Posterior cingulate gyrus (tissue), 11 donors: ENCODE measurements around the gene GRIK4.
A peak's percentile ranks its signal among the peaks of the same experiment; 100 is the strongest.

Experiments
- DNase-seq, 10 donors: peaks; one replicate each; pipeline versions ENCODE4 v3.0.0 to v3.0.0-alpha.2; 2020 to 2021; ENCODE audit warnings: mixed read lengths in 3 of 10
- intact Hi-C: fragments of 100-400 bp; cut with DNase I; formaldehyde crosslinking; loops from one replicate; pipeline ENCODE4 v1.15.1; 2023

GRIK4 gene

DNA sequence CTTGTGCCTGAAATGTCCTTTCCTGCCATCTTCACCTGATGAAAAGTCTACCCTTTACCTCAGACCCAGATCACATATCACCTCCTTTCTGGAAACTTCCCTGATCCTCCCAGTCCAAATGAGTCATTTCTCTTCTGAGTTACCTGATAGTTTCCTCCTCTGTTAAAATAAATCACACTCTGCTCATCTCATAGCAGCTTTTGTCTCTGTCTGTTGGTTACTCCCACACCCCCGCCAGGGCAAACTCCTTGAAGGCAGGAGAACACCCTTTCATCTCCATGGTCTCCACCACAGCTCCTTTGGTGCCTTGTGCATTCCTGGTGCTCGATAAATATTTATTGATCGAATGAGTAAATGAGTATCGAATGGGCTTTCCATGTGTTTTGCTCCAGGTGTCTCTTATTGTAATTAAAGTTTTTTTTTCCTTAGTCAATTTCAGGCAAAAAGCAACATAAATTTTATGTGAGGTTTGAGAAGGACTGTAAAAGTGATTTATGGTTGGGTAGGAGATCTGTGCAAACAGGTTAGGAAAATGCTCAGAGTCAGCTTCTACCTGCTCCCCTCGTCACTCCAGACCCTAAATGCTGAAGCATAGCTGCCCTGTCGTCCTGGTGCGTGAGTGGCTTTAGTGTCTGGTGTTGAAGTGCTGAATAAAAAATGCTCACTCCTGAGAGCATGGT, 178.2 kb downstream of the GRIK4 start:
- no peak for DNase-seq
- intact Hi-C loops, result no loop called here

DNA sequence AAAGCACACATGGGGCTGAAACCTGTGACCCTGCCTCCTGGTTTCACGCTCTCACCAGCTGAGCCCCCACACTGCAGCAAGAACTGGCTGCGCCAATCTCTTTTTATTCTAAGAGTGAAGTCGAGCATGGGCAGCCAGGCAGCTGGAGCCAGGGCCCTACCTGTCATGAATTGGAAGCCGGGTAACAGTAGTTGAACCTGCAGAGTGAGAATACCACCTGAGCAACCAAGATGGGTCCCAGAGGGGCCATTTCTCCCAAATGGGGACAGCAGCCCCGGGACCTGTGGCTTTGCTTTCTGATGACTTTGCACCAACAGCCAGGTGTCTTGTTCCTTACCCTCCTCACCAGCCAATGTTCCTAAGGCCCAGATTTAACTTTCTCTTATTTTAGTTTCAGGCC, 178.9 kb downstream of the GRIK4 start:
- intact Hi-C loops, result no loop called here
- no peak for DNase-seq

DNA sequence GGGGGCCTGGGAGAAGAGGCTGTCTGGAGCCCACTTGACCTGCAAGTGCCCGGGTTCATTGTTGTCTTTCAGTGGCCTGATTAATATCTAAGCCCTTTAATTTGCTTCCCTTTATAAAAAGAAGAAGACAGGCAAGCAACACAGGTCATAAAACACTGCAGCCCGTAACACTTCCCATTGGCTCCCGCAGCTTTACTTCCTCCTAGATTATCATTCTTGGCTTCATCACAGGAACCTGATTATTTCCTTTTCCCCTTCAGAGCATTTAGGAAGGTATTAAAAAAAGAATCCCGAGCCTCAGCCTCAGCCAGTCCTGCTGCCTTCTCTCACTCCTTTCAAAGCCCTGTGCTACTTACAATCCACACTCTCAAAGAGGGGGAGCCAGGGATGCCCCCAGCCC, 183.2 kb downstream of the GRIK4 start:
- no peak for DNase-seq
- intact Hi-C loops, result no loop called here

DNA sequence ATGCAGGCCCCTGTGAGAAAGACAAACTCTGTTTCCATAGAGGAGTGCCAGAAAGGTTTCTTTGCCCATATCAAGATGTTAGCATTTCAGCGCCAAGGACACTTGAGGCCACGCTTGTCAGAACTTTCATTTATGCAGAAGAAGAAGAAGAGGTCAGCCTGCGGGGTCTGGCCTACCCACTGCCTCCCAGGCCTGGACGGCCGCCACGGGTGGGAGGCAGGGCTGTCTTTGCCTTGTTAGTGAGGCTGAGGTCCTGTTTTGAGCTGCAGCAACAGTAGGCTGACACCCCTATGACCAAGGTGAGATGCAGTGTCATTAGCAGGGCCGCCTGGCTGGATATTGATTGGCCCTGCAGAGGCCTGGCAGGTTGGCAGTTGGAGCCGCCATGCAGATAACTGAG, 183.9 kb downstream of the GRIK4 start:
- DNase-seq, result no peak
- intact Hi-C loops, result no loop called here

DNA sequence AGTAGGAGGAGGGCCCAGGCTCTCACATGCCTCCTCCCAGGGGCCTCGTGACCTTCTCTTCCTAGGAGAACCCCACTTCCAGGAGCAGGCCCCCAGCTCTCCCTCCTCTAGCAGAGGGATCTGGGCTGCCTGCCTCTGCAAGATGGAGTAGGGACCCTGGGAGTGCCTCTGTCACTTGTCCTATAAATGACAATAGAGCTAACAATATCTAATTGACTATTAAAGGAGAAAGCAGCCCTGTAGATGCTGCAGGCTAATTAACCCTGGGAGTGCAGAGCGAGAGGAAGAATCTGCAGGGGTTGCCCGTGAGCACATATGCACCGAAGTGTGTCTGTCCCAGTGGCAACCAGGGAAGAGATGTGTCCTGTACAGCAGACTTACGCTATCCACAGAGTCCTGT, 184.4 kb downstream of the GRIK4 start:
- DNase-seq, result no peak
- intact Hi-C loops, result no loop called here

DNA sequence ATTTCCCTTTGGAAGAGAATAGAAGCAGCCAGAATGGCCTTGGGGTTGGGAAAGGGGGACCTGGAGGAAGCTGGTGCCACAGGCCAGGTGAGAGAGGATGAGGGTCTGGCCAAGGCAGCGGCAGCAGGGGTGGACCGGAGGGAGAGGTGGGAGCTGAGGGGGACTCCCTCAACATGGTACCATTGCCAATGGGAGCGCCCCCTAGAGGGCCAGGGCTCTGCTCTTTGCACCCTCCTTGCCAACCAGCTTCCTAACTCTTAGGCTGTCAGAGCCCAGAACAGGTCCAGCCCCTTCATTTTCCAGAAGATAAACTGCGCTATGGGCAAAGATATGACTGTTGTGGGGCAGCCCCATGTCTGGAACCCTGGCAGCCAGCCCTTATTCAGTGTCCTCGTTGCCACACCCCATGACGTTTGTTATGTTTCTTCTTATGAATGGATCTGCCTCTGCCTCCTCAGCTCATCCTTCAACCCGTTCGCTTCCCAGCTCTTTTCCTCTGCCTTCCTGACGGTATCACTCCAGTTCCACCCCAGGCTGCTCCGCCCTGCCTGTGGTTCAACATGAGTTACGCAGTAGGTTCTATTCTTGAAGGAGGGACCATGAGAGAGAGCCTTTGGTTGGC, 185.2 kb downstream of the GRIK4 start:
- intact Hi-C loops, result no loop called here
- DNase-seq, result no peak

DNA sequence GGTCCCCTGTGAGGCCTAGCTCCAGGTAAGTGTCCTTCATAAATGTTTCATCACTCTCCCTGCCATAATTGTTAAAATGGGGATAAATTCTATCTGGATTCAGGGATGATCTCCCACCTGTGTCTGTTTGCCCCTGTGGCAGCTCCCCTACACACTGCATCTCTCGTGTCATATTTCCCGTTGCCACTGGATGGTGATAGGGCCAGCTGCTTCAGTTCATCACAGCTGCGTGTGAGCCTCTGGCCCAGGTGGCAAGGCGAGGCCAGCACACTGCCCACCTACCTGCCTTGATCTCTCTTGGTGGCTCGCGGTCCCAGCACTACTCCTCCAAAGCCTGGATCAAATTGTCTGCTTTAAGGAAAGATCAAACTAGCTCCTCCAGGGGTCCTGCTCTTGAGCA, 187.4 kb downstream of the GRIK4 start:
- no peak for DNase-seq
- intact Hi-C loops, result no loop called here

DNA sequence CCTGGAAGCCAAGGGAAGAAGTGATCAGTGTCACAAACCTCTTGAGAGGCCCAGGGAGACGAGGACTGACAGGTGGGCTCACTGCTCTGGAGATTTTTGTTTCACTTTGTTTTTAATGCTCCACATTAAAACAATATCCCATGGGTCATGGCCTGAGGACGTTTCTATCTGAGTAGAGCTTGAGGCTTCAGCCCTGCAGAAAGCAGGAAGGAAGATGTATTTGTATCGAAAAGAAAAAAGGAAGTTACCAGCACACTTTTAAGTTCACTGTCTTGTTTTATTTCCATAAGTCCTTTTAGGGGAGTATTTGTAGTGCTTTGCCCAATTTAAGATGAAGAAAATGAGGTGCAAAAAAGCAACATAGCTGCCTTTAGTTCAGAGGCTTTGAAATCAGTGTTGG, 191.1 kb downstream of the GRIK4 start:
- intact Hi-C loops, result no loop called here
- DNase-seq, result no peak

DNA sequence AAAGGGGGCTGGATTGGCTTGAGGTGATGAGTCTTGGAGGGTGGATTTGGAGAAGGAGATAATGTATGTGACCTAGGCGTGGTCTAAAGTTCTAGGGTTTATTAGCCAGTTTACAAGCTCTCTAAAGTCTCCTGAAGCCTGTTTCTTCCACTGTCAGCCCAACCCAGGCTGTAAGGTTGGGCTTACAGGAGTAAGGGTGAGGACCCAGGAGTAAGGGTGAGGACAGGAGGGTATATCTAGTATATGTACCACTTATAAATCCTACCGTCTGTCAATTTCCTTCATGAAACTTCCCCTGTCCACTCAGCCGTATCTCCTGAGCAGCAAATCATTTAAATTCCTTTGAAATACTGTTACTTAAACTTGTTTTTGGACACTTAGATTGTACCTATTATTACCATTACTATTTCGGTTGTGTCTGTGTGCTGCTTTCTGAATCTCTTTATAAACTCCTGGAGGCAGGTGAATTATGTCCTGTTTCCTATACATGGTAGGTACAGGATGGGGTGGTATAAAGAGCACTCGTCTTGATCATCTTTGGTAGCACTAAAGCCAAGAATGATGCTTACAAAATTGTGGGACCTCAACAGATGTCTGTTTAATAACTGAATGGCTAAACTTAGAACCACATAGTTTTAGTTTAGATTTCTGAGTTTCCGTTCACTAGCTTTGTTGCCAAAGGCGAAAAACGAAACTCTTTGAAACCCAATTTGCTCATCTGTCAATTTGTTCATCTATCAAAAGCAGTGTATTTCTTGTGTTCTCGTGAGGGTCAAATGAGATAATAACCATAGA, 192.0 kb downstream of the GRIK4 start:
- no peak for DNase-seq
- intact Hi-C loops, result no loop called here

DNA sequence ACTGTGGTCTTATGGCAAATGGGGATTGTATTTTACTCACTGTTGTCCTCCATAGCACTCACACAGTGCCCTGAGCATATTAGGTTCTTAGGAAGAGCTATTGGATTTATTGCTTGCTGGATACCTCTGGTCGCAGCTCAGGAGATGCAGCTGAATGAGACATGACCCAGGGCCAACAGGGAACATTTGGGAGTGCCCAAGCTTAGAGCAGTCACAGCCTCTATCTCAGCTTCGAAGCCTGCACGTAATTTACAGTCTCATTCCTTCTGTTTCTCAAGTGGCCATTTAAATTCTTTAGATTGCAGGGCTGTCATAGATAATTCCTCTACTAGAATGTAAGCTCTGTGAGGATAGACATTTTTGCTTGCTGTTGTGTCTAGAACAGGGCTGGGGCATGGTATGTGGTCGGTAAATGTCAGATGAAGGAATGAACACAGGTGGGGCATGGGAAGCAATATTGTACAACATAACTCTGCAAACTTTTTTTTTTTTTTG, 192.8 kb downstream of the GRIK4 start:
- no peak for DNase-seq
- intact Hi-C loops, result no loop called here

DNA sequence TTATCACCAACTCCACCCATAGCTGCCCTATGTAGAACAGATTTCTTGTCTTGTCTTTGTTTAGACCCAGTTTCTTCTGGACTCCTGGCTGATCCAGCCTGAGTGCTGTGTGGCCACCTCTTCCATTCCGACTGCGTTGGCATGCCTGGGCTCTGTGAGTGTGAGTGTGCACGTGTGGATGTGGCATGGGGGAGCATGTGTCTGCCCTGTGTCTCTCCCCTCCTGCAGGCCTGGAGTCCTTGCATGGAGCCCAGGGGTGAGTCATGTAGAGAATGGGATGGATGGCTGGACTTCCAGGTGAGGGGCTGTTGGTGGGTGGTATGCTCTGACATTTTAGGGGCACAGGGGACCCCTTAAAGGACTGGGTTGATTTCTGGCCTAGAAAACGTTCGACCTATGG, 194.7 kb downstream of the GRIK4 start:
- intact Hi-C loops, result no loop called here
- DNase-seq, result no peak

DNA sequence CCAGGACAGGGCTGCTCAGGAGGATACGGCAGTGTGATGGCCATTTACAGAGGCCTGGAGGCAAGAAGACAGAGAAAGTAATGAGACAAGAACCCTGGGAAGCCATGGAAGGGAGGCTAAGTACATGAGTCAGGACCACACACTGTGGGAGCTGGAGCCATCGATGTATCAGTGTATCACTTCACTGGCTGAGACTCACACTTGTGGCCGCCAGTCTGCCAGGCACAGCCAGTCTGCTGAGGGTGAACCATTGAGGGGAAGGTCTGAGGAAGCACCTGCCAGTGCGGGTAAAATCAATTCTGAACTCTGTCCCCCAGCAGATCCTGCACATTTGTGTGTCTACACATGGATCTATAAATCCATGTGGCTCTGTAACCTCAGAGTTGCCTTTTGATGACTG, 195.6 kb downstream of the GRIK4 start:
- intact Hi-C loops, result no loop called here
- no peak for DNase-seq

DNA sequence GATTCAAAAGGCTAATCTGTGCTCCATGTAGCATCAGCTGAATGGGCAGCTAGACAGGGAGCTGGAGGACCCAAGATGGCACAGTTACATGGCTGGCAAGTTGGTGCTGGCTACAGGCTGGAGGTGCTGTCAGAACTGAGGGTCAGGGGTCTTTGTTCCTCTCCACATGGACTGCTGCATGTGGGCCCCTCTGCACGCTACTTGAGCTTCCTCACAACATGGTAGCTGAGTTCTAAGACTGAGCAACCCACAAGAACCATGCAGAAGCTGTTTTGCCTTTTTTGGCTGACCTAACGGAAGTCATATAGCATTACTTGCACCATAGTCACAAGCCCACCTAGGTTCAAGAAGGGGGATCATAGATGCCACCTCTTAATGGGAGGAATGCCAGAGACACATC, 196.1 kb downstream of the GRIK4 start:
- intact Hi-C loops, result no loop called here
- no peak for DNase-seq

DNA sequence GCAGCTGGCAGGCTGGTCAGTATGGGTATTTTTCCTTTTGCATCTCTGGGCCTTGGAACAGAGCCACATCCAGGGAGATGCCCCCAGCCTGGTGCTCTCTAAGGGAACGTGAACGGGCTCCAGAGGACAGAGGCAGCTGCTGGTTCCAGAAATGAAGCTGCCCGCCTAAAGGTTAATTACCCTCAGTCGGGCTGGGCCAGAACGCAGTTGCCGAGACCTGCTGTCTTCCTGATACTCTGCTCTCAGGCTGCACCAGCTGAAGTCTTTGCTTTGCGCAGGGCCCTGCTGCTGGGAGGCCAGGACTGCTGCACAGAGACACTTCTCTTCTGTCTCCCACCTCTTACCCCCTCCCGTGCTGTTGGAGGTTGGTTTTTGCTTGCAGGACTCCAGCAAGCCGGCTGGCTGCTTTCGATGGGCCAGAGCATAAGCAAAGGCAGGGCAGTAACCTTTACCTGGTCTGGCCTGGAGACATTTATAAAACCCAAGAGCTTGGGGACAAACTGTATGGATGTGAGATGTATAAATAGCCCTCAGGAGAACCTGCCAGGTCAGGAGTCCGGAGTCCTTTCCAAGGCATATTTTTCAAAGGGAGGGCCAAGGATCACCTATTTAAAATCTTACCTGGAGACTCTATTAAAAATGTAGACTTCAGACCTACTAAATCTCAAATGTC, 197.1 kb downstream of the GRIK4 start:
- intact Hi-C loops, result no loop called here
- peak in 2 of 10 donors; percentile 61 to 73 for DNase-seq

DNA sequence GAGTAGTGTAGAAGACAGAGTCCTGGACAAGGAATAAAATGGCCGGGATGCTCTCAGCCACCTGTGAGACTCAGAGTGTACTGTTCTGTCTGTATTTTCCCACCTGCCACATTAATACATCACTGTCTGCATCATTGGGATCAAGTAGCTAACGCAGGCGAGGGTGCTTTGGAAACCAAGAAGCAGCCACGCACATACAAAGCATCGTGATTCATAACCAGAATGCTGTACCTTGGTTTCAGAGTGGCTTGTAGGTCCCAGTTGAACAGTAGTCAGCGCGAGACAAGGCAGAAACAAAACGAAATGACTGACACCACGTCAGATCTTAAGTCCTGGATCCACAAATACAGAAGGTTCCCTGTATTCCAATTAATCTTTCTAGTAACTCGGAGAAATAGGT, 198.3 kb downstream of the GRIK4 start:
- intact Hi-C loops, result no loop called here
- no peak for DNase-seq

DNA sequence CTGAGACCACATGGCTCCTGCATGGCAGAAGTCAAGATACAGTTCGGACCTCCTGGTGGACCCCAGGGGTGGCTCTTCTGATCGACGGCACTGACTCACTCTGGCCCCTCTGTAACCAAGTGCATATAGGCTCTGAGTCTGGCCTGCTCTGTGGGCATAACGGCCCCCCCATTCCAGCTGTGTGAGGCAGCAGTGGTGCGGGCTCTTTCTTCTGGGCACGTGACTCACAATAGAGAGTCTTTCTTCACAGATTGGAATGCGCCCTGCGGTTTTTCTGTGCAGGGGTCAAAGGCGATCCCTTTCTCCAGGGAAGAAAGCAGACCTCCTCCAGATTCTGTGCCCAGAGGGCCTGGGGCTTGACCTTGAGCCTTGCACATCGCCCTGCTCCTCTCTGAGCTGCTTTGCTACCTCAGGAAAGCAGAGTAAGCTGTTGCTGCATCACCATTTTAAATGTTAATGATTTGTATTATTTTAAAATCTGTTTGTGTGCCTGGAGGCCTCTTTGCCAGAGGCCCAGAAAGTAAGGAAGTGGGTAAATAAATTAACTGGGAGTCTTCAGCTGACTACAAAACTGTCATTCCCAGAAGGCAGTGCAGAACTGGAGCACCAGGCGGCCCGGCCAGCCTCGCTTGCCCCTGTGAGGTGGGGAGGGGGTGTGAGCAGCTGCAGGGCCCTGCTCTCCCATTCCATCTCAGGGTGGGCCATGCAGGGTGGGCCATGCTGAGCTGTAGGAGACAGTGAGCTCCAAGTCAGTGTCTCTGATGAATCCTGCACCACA, 199.0 kb downstream of the GRIK4 start:
- intact Hi-C loops, result no loop called here
- DNase-seq, result peak in 8 of 10 donors; percentile 20 to 94 (median 57)

DNA sequence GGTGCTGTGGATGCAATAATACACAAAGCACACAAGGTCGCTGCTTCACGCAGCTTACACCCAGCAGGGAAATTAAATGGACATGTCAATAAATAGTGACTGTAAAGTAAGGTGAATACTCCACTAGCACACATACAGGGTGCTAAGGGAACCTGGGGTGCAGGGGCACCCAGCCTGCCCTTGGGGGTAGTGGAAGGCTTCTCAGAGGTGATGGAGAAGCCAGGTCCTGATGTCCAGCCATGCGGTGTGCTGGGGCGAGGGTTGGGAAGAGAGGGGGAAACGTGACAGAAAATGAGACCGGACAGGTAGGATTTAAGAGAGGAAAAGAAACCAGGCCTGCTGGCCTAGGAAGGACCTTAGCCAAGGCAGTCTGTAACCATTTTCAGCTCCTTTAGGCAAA, 200.5 kb downstream of the GRIK4 start:
- DNase-seq, result no peak

DNA sequence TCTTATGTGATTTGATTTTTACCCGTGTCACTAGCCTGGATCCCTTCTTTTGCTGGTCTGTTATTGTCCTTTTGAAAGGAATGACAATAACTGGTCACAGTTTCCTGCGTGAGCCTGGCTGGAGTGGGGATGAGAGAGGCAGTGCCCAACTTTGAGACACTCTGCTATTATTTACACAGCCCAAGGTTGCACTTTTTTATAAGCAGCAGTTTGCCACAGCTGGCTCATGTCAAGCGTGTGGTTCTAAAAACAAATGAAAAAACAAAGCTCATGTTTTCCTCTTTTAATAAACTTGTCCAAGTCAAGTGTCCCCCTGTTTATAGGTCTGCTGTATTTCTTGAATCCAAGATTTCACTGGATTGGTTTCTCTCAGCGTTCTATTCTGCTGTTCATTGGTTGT, 201.3 kb downstream of the GRIK4 start:
- intact Hi-C loops, result no loop called here
- DNase-seq, result no peak

More for the DNA sequence above, 200.5 kb downstream of the GRIK4 start:
- intact Hi-C loops, result no loop called here

DNA sequence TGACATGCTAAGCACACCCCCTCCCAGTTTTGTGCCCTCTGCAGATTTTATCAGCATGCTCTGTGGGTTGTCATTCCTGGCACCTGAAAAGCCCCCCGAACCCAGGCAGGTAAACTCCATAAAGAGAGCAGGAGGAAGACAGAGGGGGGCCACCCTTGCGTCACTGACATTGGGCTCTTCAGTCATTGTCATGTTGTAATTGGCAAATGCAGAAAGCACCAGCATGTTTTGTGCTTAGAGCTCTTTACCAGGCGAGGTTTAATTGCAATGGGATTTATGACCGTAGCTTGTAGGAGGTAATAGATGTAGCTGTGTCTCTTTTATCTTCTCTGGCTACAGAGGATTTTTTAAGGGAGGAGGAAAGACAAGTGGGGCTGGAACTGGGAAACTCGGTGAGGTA, 201.7 kb downstream of the GRIK4 start:
- intact Hi-C loops, result no loop called here
- DNase-seq, result no peak

DNA sequence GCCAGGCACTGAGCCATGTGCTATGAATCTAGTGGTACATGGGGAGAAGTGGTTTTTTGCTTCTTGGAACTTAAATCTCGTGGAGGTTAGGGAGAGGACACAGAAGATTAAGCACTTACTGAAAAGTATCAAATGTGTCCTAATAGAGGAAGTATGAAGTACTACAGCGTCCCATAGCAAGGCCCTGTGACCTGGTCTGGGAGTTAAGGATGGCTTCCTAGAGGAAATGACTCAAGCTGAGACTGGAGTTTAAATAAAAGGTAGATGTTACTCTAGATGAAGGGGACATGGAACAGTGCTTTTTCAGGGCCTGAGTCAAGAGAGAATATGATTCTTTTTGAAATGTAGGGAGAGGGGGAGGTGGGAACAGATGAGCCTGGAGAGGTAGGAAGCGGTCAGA, 202.9 kb downstream of the GRIK4 start:
- no peak for DNase-seq
- intact Hi-C loops, result no loop called here
